Upper lobe of left lung (tissue), 6 donors: ENCODE results near the gene HEXB. TPM values are rescaled to one million over a fixed set of nuclear protein-coding genes. Genes with fewer than 3 reads are reported as not detected.

Experiments used
- ATAC-seq, 2 donors: fragments of 200-7000 bp; cut with Tn5 transposase; one replicate each; pipeline ENCODE4 v1.9.1; 2022; ENCODE audit warnings: mild to moderate bottlenecking in 2 of 2, moderate library complexity in 2 of 2; ENCODE audit not compliant: low FRiP score in 2 of 2
- DNase-seq, 2 donors: peaks; one replicate each; pipeline ENCODE4 v3.0.0-alpha.2; 2019 to 2020
- H3K27ac ChIP-seq, 4 donors: fragments of 200-600 bp; sonication (generic); one replicate each; pipeline ENCODE4 v1.5.1; 2016 to 2019
- H3K27me3 ChIP-seq, 4 donors: fragments of 200-600 bp; sonication (generic); one replicate each; pipeline ENCODE4 v1.5.1; 2017 to 2019
- H3K36me3 ChIP-seq, 4 donors: fragments of 200-600 bp; sonication (generic); one replicate each; pipeline ENCODE4 v1.5.1; 2016 to 2019
- H3K4me1 ChIP-seq, 4 donors: fragments of 200-600 bp; sonication (generic); one replicate each; pipeline ENCODE4 v1.5.1; 2018 to 2019
- H3K4me3 ChIP-seq, 4 donors: fragments of 200-600 bp; sonication (generic); one replicate each; pipeline ENCODE4 v1.5.1; 2017 to 2019; ENCODE audit warnings: mild to moderate bottlenecking in 2 of 4, moderate library complexity in 1 of 4
- H3K9me3 ChIP-seq, 4 donors: fragments of 200-600 bp; sonication (generic); one replicate each; pipeline ENCODE4 v1.5.1; 2018 to 2019
- CTCF ChIP-seq, 6 experiments: fragments of 450-650 bp in 4 of 6; fragments of 200-600 bp in 2 of 6; sonication (generic) in 2 of 6; IDR thresholded peaks; one replicate each; pipeline ENCODE4 v1.5.1; 2016 to 2019; ENCODE audit warnings: antibody characterized with exemption in 6 of 6
- EP300 ChIP-seq, 4 donors: sonication (generic); formaldehyde crosslinking; IDR thresholded peaks; one replicate each; pipeline ENCODE4 v1.5.1; 2017; ENCODE audit warnings: antibody characterized with exemption in 4 of 4, control low read depth in 2 of 4
- POLR2A ChIP-seq, 4 donors: fragments of 450-650 bp; IDR thresholded peaks; one replicate each; pipeline ENCODE4 v1.5.1; 2016 to 2017; ENCODE audit warnings: antibody characterized with exemption in 4 of 4, mild to moderate bottlenecking in 2 of 4
- POLR2AphosphoS5 ChIP-seq, 2 donors: sonication (generic); formaldehyde crosslinking; IDR thresholded peaks; one replicate each; pipeline ENCODE4 v1.5.1; 2017; ENCODE audit warnings: antibody characterized with exemption in 2 of 2
- WGBS, 2 donors: methylation state at CpG; one replicate each; pipeline ENCODE4 v1.1.5; 2017 to 2018; 5-methylcytosine and 5-hydroxymethylcytosine counted together
- total RNA-seq, 6 donors: library from RNA; depleted of rRNA in 4 of 6; stranded (reverse); fragments of >200 nt in 4 of 6; gene quantifications; one replicate each; pipeline versions ENCODE4 v1.1.0 to v1.2.1, GENCODE V29; 2016 to 2021
- donor health status: DM: no; HTN: no; CAD: no; lungs with moderate emphysema.
- donor health status: DM: no; HTN: yes; CAD: no; lungs with severe emphysema.

HEXB gene
- total RNA-seq, 6 donors from 2014 or later, result 128 to 293 (median 184) TPM

GRCh38 chr5:74638970-74639806 is 45.8 kb upstream of the HEXB start:
- Histone ChIP-seq H3K4me1 (peaks cover 36 to 74% (median 55%) of the 10 kb centered on the region in 4 donors), H3K27ac (peak overlapping the region; percentile 86 to 90 (median 88))
- TF ChIP-seq EP300 (IDR thresholded peaks at IDR 0.05) (no peak), POLR2AphosphoS5 (IDR thresholded peaks at IDR 0.05) (no peak), POLR2A (IDR thresholded peaks at IDR 0.05) (no peak), CTCF (IDR thresholded peaks at IDR 0.05) (no peak)

GRCh38 chr5:74639807-74640449 is 45.1 kb upstream of the HEXB start:
- DNase-seq, result peak; percentile 47 to 90
- peak overlapping the region; percentile 67 to 81 (median 74) for H3K4me3 ChIP-seq
- H3K9me3 ChIP-seq, result no peaks in the 10 kb centered on the region
- no peak for TF ChIP-seq POLR2AphosphoS5 (IDR thresholded peaks at IDR 0.05)
- peak in 5 of 6 experiments; percentile 9 to 58 (median 28) for TF ChIP-seq CTCF (IDR thresholded peaks at IDR 0.05)
- H3K4me1 ChIP-seq, result peaks cover 36 to 74% (median 54%) of the 10 kb centered on the region in 4 donors
- H3K36me3 ChIP-seq, result peaks cover 0 to 11% (median 5%) of the 10 kb centered on the region in 4 donors
- peak; percentile 55 to 75 for ATAC-seq
- H3K27me3 ChIP-seq, result no peaks in the 10 kb centered on the region
- WGBS, 2 donors, result 0 to 3% methylated on average over 18 to 26 of the region's 57 CpGs
- H3K27ac ChIP-seq, result peak overlapping the region; percentile 86 to 90 (median 88)

More at GRCh38 chr5:74638970-74639806, 45.8 kb upstream of the HEXB start:
- Histone ChIP-seq H3K9me3 (no peaks in the 10 kb centered on the region), H3K4me3 (peak overlapping the region; percentile 67 to 81 (median 74)), H3K36me3 (peaks cover 0 to 11% (median 10%) of the 10 kb centered on the region in 4 donors), H3K27me3 (no peaks in the 10 kb centered on the region)
- DNase-seq, result no peak
- 8 to 11% methylated on average over 10 of the region's 10 CpGs for WGBS, 2 donors
- no peak for ATAC-seq

- DNase-seq (peak; percentile 88 to 97), ATAC-seq (peak; percentile 93 to 94)
- Histone ChIP-seq H3K27ac (peak within 1 kb of the TSS; percentile 86 to 90 (median 88)), H3K4me1 (peaks cover 36 to 74% (median 51%) of the 10 kb centered on the region in 4 donors), H3K36me3 (peaks cover 0 to 6% (median 1%) of the 10 kb centered on the region in 4 donors), H3K9me3 (no peaks in the 10 kb centered on the region), H3K4me3 (peak within 1 kb of the TSS; percentile 67 to 81 (median 74)), H3K27me3 (no peaks in the 10 kb centered on the region)
- WGBS, 2 donors, result 0 to 1% methylated on average over 24 to 41 of the region's 59 CpGs
- TF ChIP-seq CTCF (IDR thresholded peaks at IDR 0.05) (peak; percentile 55 to 96 (median 90)), EP300 (IDR thresholded peaks at IDR 0.05) (no peak), POLR2AphosphoS5 (IDR thresholded peaks at IDR 0.05) (peak in 1 of 2 donors; percentile 67), POLR2A (IDR thresholded peaks at IDR 0.05) (peak in 3 of 4 donors; percentile 31 to 88 (median 46))
These were observed 44.5 kb upstream of the HEXB start, which contains the start of gene ENC1 for GRCh38 chr5:74640450-74640953. Gene ENC1, minus strand, starts transcription at chr5:74640728. Its CDS starts 4,243 bp downstream, at chr5:74636485.

- Histone ChIP-seq H3K36me3 (no peaks in the 10 kb centered on the region), H3K9me3 (no peaks in the 10 kb centered on the region), H3K27me3 (no peaks in the 10 kb centered on the region), H3K4me1 (peaks cover 36 to 68% (median 51%) of the 10 kb centered on the region in 4 donors), H3K4me3 (peak overlapping the region; percentile 67 to 81 (median 74)), H3K27ac (peak overlapping the region; percentile 86 to 90 (median 88))
- 0 to 1% methylated on average over 47 of the region's 47 CpGs for WGBS, 2 donors
- DNase-seq (peak; percentile 87 to 93), ATAC-seq (peak; percentile 75 to 76)
- peak in 1 of 4 donors; percentile 10 for TF ChIP-seq POLR2A (IDR thresholded peaks at IDR 0.05)
- no peak for TF ChIP-seq CTCF (IDR thresholded peaks at IDR 0.05)
- no peak for TF ChIP-seq EP300 (IDR thresholded peaks at IDR 0.05)
- TF ChIP-seq POLR2AphosphoS5 (IDR thresholded peaks at IDR 0.05), result peak in 1 of 2 donors; percentile 26
These were observed 43.9 kb upstream of the HEXB start for GRCh38 chr5:74640954-74641734.
